Activated CD4-positive, alpha-beta T cell treated with anti-CD3 and anti-CD28 coated beads for 4 hours (primary cell): Measurements from ENCODE around the gene GRIP1.

Experiments
- DNase-seq, 2 donors: peaks; one replicate each; pipeline ENCODE4 v3.0.0-alpha.2; 2020

GRIP1 gene

DNA sequence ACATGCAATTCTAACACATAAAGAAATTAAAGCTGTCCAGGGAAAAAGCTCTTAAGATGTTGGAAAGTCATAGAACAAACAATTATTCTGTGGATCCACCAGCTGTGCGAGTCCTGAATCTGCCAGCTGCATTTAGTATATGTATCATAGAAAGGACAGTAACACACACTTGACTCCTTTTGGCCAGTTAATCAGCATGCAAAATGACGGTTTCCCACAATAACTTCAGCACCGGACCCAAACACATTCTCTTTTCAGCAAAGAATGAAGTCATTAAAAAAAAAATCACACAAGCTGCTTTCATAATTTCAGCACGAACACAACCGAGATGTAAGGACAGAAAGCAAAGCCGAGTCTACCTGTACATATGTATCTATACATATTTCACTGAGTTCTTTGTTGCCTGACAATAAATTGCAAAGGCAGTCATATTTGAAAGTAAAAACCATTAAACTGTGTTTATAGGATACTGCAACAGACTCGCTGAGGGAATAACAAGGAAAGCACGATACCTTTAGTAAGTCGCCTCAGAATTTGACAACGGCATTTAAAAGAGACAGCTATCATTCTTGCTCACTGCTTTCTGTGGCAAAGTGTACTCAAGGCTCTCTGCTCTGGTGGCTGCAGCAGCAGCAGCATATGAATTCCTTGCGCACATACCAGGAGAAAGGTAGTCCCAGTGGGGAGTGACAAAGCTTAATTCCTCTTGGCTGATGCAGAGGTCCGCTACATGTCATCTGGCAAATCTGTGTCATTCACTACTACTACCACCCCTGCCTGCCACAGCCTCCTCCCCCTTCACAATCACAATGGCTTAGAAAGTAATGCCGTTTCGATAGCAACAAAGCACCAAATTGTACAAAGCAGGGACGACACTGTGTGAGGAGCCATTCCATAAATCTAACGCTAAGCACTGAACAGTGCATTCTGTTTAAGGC, at the start of gene GRIP1:
Gene GRIP1, minus strand, starts transcription at position 739 of the 938 bp plus-strand sequence. Its CDS starts 172 bp downstream, at position 567.
- no peak for DNase-seq

GRCh38 chr12:66726556-66726955, 47.7 kb upstream of the GRIP1 start:
- DNase-seq, result no peak

DNA sequence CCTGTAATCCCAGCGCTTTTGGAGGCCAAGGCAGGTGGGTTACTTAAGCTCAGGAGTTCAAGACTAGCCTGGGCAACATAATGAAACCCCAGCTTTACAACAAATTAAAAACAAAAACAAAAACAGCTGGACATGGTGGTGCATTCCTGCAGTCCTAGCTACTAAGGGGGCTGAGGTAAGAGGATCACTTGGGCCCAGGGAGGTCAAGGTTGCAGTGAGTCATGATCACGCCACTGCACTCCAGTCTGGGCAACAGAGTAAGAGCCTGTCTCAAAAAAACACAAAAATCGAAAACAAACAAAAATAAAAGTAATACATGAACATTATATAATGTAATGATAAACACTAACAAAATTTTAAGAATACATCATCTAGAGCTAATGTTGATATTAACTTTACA, 46.2 kb upstream of the GRIP1 start:
- DNase-seq, result no peak

GRCh38 chr12:66724616-66725015, 45.7 kb upstream of the GRIP1 start:
- DNase-seq, result no peak

DNA sequence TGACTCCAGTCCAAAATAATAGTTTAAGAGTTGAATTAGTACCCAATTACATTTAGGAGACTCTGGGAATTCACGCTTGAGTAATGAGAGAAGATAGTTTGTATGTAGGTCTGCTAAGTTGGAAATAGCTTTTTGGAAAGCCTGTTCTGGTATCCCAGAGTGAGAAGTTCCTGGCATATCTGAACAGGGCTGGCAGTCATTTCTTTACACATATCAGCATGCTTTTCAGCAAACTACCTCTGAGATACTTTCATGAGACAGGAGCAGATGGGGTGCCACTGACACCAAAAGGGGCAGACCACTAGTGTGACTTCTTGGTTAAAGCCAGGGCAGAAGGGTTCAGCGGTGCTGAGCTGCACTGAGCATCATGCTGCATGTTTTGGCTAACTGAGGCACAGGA, 45.1 kb upstream of the GRIP1 start:
- DNase-seq, result no peak

GRCh38 chr12:66719862-66720261, 41.0 kb upstream of the GRIP1 start:
- no peak for DNase-seq

- no peak for DNase-seq
Observed at GRCh38 chr12:66717036-66717673, 38.3 kb upstream of the GRIP1 start.

DNA sequence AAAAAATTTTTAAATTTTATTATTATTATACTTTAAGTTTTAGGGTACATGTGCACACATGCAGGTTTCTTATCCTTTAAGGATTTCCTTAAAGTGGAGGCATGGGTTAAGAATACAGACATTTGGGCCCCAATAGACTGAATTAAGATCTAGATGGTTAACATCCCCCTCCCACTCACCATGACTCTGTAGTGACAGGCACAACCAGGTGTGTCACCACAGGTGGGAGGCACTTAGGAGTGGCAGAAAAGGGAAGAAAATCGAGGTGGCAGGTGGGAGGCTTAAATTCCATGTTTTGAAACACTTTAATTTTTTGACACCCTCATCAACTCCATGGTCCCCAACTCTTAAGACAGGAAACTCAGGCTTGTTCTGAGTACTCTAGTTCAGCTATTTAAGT, 37.6 kb upstream of the GRIP1 start:
- DNase-seq, result peak in 1 of 2 donors; percentile 15

GRCh38 chr12:66714709-66715108, 35.8 kb upstream of the GRIP1 start:
- DNase-seq, result no peak

- no peak for DNase-seq
Observed at GRCh38 chr12:66713984-66714383, 35.1 kb upstream of the GRIP1 start.

DNA sequence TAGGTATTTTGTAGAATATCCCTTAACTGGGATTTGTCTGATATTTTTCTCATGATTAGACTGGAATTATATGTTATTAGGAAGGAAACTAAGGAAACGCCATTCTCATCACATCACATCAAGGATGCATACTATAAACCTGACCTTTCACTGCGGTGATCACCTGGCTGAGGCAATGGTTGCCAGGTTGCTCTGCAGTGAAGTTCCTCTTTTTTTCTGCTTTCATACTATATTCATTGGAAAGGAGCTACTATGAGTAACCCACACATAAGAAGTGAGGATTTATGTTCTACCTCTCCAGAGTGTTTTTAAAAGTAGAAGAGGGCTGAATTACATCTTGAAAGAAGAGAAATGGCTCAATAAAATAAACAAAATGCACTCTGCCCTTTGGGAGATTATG, 31.0 kb upstream of the GRIP1 start:
- no peak for DNase-seq

DNA sequence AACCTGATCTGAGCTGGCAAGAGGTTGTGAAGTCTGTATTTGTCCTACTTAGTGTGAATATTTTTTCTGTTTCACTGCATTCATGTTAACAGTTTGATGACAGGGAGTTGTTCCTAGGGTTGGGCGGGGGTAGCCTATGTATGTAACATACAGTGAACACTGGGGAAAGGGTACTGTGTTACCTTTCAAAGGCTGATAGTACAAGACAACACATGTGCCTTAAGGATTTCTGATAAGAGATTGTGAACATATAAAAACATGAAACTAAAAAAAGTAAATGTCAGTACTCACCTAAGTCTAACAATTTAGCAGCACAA, 30.5 kb upstream of the GRIP1 start:
- no peak for DNase-seq

- no peak for DNase-seq
Observed at GRCh38 chr12:66708704-66709456, 30.0 kb upstream of the GRIP1 start.

DNA sequence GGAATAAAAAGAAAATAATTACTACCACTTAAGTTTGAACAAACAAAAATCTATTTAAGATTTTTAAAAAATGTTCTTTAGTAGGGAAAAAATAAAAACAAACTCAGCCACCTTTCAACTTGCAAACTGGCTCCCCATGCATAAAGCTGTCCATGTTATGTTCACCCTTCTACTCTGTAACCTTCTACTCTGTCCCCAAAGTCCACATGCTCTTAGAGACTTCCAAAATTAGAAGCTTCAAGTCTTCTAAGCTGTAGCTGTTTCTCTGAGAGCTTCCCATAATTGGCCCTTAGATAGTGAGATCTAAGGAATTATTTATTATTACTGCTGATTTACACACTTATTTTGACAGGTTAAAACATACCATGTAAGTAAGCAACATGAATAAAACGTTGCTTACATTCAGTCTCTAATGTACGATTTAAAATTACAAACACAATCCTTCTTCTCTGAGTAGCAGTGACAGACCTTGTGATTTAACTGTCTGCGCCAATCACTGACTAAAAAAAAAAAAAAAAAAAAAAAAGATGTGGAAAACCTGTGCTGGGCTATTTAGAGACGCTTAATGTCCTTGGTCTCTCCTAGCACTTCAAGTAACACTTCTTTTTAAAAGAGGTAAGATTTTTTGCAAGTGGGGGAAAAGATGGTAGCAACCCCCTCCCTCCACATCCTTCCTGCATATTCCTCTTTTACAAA, 28.3 kb upstream of the GRIP1 start:
- no peak for DNase-seq

DNA sequence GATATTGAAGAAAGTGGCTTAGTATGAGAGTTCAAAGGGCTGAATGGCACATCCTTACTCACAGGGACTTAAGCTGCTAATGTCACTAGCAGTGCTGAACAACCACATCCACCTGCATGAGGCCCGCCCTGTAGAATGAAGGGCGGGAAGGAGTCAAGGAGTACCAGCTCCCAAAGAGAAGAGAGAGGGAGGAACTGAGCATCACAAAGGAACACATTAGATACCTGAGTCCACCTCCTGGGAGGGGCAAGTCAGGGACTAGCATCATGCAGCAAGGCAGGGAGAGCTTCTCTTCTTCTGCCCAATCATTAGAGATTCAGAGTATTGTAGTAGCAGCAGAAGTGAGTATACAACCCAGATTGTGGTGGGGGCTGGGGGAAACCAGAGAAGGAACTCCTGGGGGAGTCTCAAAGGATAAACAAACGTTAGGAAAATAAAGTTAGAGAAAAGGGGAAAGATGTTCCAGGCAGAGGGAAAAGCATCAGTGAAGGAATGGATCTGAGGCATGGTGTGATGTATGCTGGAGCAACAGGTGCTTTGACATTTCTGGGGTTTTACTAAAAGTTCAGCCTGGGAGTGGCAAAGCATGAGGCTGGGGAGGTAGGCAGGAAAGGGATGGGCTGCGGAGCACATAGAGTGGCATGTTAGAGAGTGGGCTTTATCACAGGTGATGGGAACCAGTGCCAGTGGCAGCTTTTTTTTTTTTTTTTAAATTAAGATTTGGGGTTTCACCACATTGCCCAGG, 21.0 kb upstream of the GRIP1 start:
- DNase-seq, result no peak

- no peak for DNase-seq
Observed at GRCh38 chr12:66698558-66698957, 19.7 kb upstream of the GRIP1 start.

GRCh38 chr12:66697404-66697803, 18.5 kb upstream of the GRIP1 start:
- DNase-seq, result no peak

GRCh38 chr12:66694666-66695613, 16.1 kb upstream of the GRIP1 start:
- no peak for DNase-seq

GRCh38 chr12:66693901-66694513, 15.1 kb upstream of the GRIP1 start:
- peak; percentile 3 to 21 for DNase-seq

- no peak for DNase-seq
Observed at GRCh38 chr12:66692986-66693385, 14.1 kb upstream of the GRIP1 start.

DNA sequence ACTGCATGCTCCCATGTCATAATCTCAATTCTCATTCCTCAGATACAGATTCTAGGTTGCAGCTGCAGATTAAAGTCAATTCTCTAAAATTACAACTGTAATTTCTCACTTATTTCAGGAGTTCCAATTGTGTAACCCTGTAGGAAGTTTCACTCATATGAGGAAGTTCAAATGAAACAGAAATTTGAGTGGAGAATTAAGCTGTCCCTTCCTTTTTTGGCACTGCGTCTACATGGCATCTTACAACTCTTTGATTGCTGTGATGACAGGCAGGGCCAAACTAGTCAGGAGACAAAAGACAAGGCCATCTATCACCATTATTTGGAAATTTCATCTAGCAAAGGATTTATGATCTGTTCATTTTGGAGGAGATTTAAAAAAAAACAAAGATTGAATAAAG, 13.3 kb upstream of the GRIP1 start:
- DNase-seq, result no peak
